Loucy (cell line): ENCODE results near the gene USP5.
A peak's percentile ranks its signal among the peaks of the same experiment; 100 is the strongest.

Experiments
- H2AFZ ChIP-seq: fragments of 200-600 bp; sonication (generic); 2 replicates; pipeline ENCODE4 v1.6.0; 2016; ENCODE audit warnings: antibody characterized with exemption, mild to moderate bottlenecking, low read length, moderate library complexity
- H3F3A ChIP-seq: fragments of 200-600 bp; 2 replicates; pipeline ENCODE4 v1.6.0; 2016; ENCODE audit warnings: antibody characterized with exemption, low read depth, mild to moderate bottlenecking
- H3K27me3 ChIP-seq: fragments of 200-600 bp; sonication (generic); 2 replicates; pipeline ENCODE4 v1.6.1; 2014; ENCODE audit warnings: low read length, mild to moderate bottlenecking; ENCODE audit not compliant: insufficient read depth, poor library complexity, severe bottlenecking
- H3K36me3 ChIP-seq: fragments of 200-600 bp; sonication (generic); 2 replicates; pipeline ENCODE4 v1.6.1; 2016; ENCODE audit warnings: low read length; ENCODE audit not compliant: insufficient read depth
- H3K4me1 ChIP-seq: fragments of 200-600 bp; sonication (generic); 2 replicates; pipeline ENCODE4 v1.5.1; 2014; ENCODE audit warnings: low read length, mild to moderate bottlenecking; ENCODE audit not compliant: insufficient read depth, poor library complexity, severe bottlenecking
- H3K4me2 ChIP-seq: fragments of 200-600 bp; sonication (generic); 2 replicates; pipeline ENCODE4 v1.6.0; 2014; ENCODE audit warnings: antibody characterized with exemption, low read length, low read depth, mild to moderate bottlenecking; ENCODE audit not compliant: poor library complexity, severe bottlenecking
- H3K4me3 ChIP-seq: fragments of 200-600 bp; sonication (generic); 2 replicates; pipeline ENCODE4 v1.5.1; 2014; ENCODE audit warnings: low read length, mild to moderate bottlenecking, mixed read lengths; ENCODE audit not compliant: poor library complexity, severe bottlenecking
- H3K79me2 ChIP-seq: fragments of 200-600 bp; sonication (generic); 2 replicates; pipeline ENCODE4 v1.6.1; 2014; ENCODE audit warnings: low read length; ENCODE audit not compliant: insufficient read depth
- H3K9ac ChIP-seq: fragments of 200-600 bp; sonication (generic); 2 replicates; pipeline ENCODE4 v1.6.0; 2014; ENCODE audit warnings: mild to moderate bottlenecking, low read depth, low read length, moderate library complexity; ENCODE audit not compliant: poor library complexity, severe bottlenecking
- H3K9me2 ChIP-seq: fragments of 200-600 bp; sonication (generic); replicated peaks from 2 replicates; pipeline ENCODE4 v1.6.1; 2016; ENCODE audit warnings: low read depth, low read length, mixed read lengths
- H3K9me3 ChIP-seq: fragments of 200-600 bp; sonication (generic); 2 replicates; pipeline ENCODE4 v1.6.1; 2014; ENCODE audit warnings: mild to moderate bottlenecking, antibody characterized with exemption, low read length, low read depth; ENCODE audit not compliant: insufficient read depth
- H4K20me1 ChIP-seq: fragments of 200-600 bp; sonication (generic); 2 replicates; pipeline ENCODE4 v1.6.0; 2014; ENCODE audit warnings: antibody characterized with exemption, low read length, mild to moderate bottlenecking; ENCODE audit not compliant: insufficient read depth, poor library complexity, severe bottlenecking
- EZH2phosphoT487 ChIP-seq: fragments of 200-600 bp; IDR thresholded peaks from 2 replicates; pipeline ENCODE4 v1.6.1; 2018; ENCODE audit warnings: antibody characterized with exemption, mild to moderate bottlenecking, moderate library complexity, borderline replicate concordance
- TF ChIP-seq, protein P1 (sequence below): fragments of 200-600 bp; sonication (generic); conservative IDR thresholded peaks from 2 replicates; pipeline ENCODE4 v1.5.1; 2014; ENCODE audit warnings: mild to moderate bottlenecking, antibody characterized with exemption, low read length

USP5 gene

DNA sequence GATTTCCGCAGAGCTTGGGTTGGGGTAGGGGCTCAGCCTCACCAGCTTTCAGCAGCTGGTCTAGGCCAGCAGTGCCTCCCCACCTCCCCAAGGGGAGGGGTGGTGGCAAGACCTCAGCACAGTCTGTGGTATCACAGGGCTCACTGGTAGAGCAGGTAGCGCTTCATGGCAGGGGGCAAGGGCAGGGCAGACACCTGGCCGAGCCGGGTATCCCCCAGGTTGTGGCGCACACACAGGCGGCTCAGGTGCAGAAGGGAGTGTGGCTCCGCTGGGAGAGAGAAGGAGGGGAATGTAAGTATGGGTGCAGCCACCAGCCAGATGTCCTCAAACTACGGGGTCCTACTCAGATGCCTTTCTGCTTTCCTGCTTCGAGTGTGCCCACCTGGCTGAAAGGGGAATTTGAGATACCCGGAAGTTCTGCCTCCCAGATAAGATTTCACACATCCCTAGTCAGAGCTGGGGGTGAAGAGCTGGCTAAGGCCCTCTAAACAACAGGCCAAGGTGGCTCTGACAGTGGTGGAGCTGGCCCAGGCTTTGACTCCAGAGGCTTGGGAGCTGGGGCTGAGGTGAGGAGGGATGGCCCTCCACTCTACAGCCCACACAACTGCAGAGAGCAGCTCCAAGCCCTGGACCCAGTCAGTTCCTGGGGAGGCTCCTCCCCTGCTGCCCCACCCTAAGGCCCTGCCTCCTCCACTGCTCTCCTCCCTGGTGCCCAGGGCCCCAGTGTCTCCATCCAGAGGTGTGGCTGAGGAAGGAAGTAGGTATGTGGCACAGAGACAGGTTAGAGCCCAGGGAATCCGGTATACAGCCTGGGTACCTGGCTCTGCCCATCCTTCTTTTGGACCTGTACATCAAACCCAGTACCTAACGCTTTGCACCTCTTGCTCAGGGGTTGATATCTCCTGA lies 19.4 kb downstream of the USP5 start:
- Histone ChIP-seq H3K79me2 (peaks cover 67% of the 10 kb centered on the region), H3K27me3 (peaks cover 4% of the 10 kb centered on the region), H4K20me1 (peaks cover 51% of the 10 kb centered on the region), H3K4me1 (peaks cover 42% of the 10 kb centered on the region), H3K4me2 (peak overlapping the region; percentile 98), H3K4me3 (peak overlapping the region; percentile 94), H2AFZ (no peak overlapping the region), H3K9ac (peak overlapping the region; percentile 92), H3K9me2 (no peaks in the 10 kb centered on the region), H3F3A (peaks cover 5% of the 10 kb centered on the region; the same call in 1 of the 2 replicates), H3K36me3 (peaks cover 25% of the 10 kb centered on the region; the same call in 1 of the 2 replicates), H3K9me3 (no peaks in the 10 kb centered on the region)
- no peak for TF ChIP-seq EZH2phosphoT487
- TF ChIP-seq, protein P1, sequence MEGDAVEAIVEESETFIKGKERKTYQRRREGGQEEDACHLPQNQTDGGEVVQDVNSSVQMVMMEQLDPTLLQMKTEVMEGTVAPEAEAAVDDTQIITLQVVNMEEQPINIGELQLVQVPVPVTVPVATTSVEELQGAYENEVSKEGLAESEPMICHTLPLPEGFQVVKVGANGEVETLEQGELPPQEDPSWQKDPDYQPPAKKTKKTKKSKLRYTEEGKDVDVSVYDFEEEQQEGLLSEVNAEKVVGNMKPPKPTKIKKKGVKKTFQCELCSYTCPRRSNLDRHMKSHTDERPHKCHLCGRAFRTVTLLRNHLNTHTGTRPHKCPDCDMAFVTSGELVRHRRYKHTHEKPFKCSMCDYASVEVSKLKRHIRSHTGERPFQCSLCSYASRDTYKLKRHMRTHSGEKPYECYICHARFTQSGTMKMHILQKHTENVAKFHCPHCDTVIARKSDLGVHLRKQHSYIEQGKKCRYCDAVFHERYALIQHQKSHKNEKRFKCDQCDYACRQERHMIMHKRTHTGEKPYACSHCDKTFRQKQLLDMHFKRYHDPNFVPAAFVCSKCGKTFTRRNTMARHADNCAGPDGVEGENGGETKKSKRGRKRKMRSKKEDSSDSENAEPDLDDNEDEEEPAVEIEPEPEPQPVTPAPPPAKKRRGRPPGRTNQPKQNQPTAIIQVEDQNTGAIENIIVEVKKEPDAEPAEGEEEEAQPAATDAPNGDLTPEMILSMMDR: no peak

DNA sequence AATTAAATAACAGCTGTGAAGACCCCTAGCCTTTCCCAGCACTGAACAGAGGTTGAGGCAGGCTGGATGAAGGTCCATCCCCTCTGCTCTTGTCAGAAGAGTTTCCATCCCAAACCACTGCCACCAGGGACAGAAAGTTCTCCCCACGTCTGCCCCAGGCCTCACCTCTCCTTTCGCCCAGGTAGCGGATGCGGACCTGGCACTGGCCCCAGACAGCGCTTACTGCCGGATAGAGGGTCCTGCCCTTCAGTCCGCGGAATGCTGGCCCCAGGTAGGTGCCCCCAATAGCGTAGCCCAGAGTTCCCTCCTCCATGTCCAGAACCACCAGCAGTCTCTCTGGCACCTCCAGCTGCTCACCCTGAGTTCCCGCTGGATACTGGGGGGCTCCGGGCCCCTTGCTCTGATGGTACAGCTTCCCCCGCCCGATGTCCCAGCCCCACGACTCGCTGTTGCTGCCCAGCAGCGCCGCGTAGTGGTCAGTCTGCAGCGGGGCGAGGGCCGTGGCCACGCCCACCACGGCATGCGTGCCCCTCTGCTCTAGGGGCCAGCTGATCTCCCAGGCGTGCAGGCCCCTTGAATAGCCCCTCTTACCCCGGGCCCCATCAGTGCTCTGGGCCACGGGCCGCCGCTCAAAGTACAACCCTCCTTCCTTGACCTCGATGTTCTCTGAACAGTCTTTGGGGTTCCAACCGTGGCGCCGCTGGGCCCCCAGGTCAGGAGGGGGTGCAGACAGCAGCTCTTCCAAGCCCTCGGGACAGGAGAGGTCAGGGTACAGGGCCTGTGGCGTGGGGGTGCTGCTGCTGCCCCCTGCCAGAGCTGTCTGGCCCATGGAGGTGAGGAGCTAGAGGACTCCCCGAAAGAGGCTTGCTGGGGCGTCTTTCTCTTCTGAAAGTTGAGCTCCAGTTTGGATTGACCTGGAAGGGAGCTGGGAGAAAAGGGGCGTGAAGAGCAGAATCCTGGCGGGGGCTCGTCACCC lies 20.4 kb downstream of the USP5 start:
- Histone ChIP-seq H3K36me3 (peaks cover 25% of the 10 kb centered on the region; the same call in 1 of the 2 replicates), H3K4me2 (peak overlapping the region; percentile 98), H3K4me3 (peak overlapping the region; percentile 94), H3K79me2 (peaks cover 61% of the 10 kb centered on the region), H3F3A (peaks cover 5% of the 10 kb centered on the region; the same call in 1 of the 2 replicates), H3K27me3 (peaks cover 4% of the 10 kb centered on the region), H3K9ac (peak overlapping the region; percentile 92), H4K20me1 (peaks cover 51% of the 10 kb centered on the region), H3K4me1 (peaks cover 36% of the 10 kb centered on the region), H3K9me3 (no peaks in the 10 kb centered on the region), H3K9me2 (no peaks in the 10 kb centered on the region), H2AFZ (no peak overlapping the region)
- TF ChIP-seq, protein P1: peak; percentile 81
- TF ChIP-seq EZH2phosphoT487: no peak
